A673 (cell line): ENCODE results near the gene TRIM40. TPM values are rescaled to one million over a fixed set of nuclear protein-coding genes. Genes with fewer than 3 reads are reported as not detected.

Experiments
- BruUV-seq: library from RNA; stranded (reverse); fragments of 400-500 nt; replicated peaks from 2 replicates; lab custom pipeline; 2021; lab: Mats Ljungman, UMichigan
- CTCF ChIA-PET: fragments of 300-600 bp; sonication (Branson Sonifier 250); formaldehyde crosslinking; loops from one replicate; lab custom pipeline; 2022; ENCODE audit warnings: antibody characterized with exemption; lab: Charles Lee
- POLR2A ChIA-PET: fragments of 300-600 bp; sonication (Branson Sonifier 250); formaldehyde crosslinking; loops from one replicate; lab custom pipeline; 2022; ENCODE audit warnings: antibody characterized with exemption; ENCODE audit not compliant: low non-redundant PET; lab: Charles Lee
- DNase-seq: peaks from one replicate; pipeline ENCODE4 v3.0.0-alpha.2; 2015; ENCODE audit warnings: low spot score
- H3K27ac ChIP-seq: fragments of 200-600 bp; sonication (generic); 2 replicates; pipeline ENCODE4 v1.5.1; 2016; ENCODE audit warnings: mixed run types, low read depth, mild to moderate bottlenecking, mixed read lengths, antibody characterized with exemption, low read length; ENCODE audit not compliant: poor library complexity, severe bottlenecking
- H3K27me3 ChIP-seq: fragments of 200-600 bp; sonication (generic); replicated peaks from 2 replicates; pipeline ENCODE4 v1.6.1; 2017; ENCODE audit warnings: mixed run types, low read depth, mild to moderate bottlenecking, mixed read lengths, antibody characterized with exemption, low read length; ENCODE audit not compliant: insufficient read depth, poor library complexity
- H3K36me3 ChIP-seq: fragments of 200-600 bp; sonication (generic); 2 replicates; pipeline ENCODE4 v1.6.1; 2016; ENCODE audit warnings: mixed run types, mild to moderate bottlenecking, mixed read lengths, antibody characterized with exemption, low read length; ENCODE audit not compliant: insufficient read depth, poor library complexity, severe bottlenecking
- H3K4me1 ChIP-seq: fragments of 200-600 bp; sonication (generic); 2 replicates; pipeline ENCODE4 v1.6.1; 2017; ENCODE audit warnings: mixed run types, mild to moderate bottlenecking, mixed read lengths, antibody characterized with exemption, low read length; ENCODE audit not compliant: insufficient read depth, poor library complexity, severe bottlenecking
- H3K4me3 ChIP-seq: fragments of 200-600 bp; sonication (generic); 2 replicates; pipeline ENCODE4 v1.5.1; 2016; ENCODE audit warnings: low read depth, mixed run types, mild to moderate bottlenecking, mixed read lengths, low read length; ENCODE audit not compliant: poor library complexity, severe bottlenecking
- H3K9me3 ChIP-seq: fragments of 200-600 bp; sonication (generic); 2 replicates; pipeline ENCODE4 v1.6.1; 2016; ENCODE audit warnings: mixed run types, low read depth, mild to moderate bottlenecking, mixed read lengths, antibody characterized with exemption, low read length; ENCODE audit not compliant: poor library complexity, severe bottlenecking
- EZH2 ChIP-seq: fragments of 200-600 bp; sonication (generic); IDR thresholded peaks from 2 replicates; pipeline ENCODE4 v1.6.1; 2017; ENCODE audit warnings: borderline replicate concordance, low read depth, mild to moderate bottlenecking, mixed read lengths, antibody characterized with exemption, low read length; ENCODE audit not compliant: poor library complexity, severe bottlenecking
- intact Hi-C: fragments of 100-400 bp; cut with micrococcal nuclease; formaldehyde crosslinking; loops from one replicate; pipeline ENCODE4 v1.10.0; 2022; ENCODE audit not compliant: unreplicated experiment
- total RNA-seq: library from RNA; stranded (reverse); gene quantifications from 2 replicates; pipeline ENCODE4 v1.2.3, GENCODE V29; 2021
- TF ChIP-seq, protein P1 (sequence below): fragments of 300-800, 200-600 bp; sonication (generic); conservative IDR thresholded peaks from 2 replicates; pipeline ENCODE4 v1.5.1; 2017; ENCODE audit warnings: low read depth, mild to moderate bottlenecking, antibody characterized with exemption, low read length, moderate library complexity, mixed read lengths

TRIM40 gene
- total RNA-seq, 1 experiment from 2014 or later: not detected

DNA sequence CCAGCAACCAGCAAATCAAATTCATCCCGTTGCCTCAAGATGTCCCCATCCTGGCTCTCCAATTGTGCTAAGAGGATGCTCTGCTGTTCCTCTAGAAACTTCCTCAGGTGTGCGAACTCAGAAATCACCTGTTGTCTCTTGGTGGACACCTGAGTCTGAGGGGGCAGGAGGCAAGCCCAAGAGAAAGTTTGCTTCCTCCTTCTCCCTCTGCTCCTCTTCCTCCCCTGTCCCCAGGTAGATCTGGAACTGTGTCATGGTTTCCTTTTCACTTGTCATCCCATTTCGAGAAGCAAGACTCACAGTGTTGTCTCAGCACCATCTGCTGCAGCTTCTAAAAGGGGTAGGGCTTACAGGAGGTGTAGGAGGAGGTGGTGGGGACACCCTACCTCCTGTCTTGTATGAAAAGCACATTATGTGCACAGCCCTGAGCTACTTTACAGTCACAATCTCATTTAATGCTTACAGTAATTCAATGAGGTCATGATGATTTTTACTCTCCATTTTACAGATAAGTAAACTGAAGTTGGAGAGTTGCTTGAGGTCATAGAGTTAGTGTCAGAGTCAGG, 22.6 kb downstream of the TRIM40 start:
- H3K36me3 ChIP-seq: no peaks in the 10 kb centered on the region
- peaks cover 16% of the 10 kb centered on the region for H3K4me1 ChIP-seq
- no peaks in the 10 kb centered on the region for H3K27me3 ChIP-seq
- H3K27ac ChIP-seq: no peak overlapping the region
- POLR2A ChIA-PET: no interaction called here
- TF ChIP-seq EZH2: no peak
- TF ChIP-seq, protein P1, sequence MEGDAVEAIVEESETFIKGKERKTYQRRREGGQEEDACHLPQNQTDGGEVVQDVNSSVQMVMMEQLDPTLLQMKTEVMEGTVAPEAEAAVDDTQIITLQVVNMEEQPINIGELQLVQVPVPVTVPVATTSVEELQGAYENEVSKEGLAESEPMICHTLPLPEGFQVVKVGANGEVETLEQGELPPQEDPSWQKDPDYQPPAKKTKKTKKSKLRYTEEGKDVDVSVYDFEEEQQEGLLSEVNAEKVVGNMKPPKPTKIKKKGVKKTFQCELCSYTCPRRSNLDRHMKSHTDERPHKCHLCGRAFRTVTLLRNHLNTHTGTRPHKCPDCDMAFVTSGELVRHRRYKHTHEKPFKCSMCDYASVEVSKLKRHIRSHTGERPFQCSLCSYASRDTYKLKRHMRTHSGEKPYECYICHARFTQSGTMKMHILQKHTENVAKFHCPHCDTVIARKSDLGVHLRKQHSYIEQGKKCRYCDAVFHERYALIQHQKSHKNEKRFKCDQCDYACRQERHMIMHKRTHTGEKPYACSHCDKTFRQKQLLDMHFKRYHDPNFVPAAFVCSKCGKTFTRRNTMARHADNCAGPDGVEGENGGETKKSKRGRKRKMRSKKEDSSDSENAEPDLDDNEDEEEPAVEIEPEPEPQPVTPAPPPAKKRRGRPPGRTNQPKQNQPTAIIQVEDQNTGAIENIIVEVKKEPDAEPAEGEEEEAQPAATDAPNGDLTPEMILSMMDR: no peak
- CTCF ChIA-PET: no interaction called here
- H3K9me3 ChIP-seq: no peaks in the 10 kb centered on the region
- no peak overlapping the region for H3K4me3 ChIP-seq
- no TSS peak for BruUV-seq
- no peak for DNase-seq
- intact Hi-C loops: no loop called here

DNA sequence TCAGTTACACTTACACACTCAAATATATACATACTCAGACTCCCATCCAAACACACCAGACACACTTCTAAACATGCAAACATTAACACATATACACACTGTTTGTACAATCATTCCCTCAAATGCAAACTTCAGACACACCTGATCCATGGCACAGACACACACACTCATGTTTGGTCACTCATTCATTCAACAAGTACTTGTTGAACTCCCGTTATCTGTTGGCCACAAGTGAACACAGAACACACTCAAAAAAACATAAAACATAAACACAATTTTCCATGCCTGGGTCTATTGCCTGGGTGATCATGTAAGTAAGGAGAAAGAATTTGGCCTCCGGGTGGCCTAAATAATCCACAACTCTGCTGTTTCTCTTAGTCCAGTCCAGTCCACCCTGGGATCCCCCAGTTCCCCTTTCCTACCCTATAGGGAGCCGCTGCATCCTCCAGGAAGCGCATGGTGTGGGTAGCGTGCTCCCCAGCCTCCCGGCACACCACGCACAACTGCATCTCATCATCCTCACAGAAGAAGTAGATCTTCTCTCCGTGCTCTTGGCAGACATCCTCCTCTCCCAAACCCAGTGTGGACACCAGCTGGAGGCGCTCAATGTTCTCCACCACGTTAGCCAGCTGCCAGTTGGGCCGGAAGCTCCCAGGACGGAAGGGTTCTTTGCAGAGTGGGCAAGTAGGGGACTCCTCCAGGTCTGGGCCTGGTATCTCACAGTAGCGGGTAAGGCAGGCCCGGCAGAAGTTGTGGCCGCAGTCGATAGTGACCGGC, 24.3 kb downstream of the TRIM40 start:
- CTCF ChIA-PET: no interaction called here
- Histone ChIP-seq H3K4me3 (no peak overlapping the region), H3K9me3 (no peaks in the 10 kb centered on the region), H3K27me3 (no peaks in the 10 kb centered on the region), H3K36me3 (no peaks in the 10 kb centered on the region), H3K4me1 (peaks cover 11% of the 10 kb centered on the region), H3K27ac (no peak overlapping the region)
- POLR2A ChIA-PET: no interaction called here
- BruUV-seq: no TSS peak
- TF ChIP-seq EZH2: no peak
- TF ChIP-seq, protein P1: no peak
- intact Hi-C loops: no loop called here
- no peak for DNase-seq

DNA sequence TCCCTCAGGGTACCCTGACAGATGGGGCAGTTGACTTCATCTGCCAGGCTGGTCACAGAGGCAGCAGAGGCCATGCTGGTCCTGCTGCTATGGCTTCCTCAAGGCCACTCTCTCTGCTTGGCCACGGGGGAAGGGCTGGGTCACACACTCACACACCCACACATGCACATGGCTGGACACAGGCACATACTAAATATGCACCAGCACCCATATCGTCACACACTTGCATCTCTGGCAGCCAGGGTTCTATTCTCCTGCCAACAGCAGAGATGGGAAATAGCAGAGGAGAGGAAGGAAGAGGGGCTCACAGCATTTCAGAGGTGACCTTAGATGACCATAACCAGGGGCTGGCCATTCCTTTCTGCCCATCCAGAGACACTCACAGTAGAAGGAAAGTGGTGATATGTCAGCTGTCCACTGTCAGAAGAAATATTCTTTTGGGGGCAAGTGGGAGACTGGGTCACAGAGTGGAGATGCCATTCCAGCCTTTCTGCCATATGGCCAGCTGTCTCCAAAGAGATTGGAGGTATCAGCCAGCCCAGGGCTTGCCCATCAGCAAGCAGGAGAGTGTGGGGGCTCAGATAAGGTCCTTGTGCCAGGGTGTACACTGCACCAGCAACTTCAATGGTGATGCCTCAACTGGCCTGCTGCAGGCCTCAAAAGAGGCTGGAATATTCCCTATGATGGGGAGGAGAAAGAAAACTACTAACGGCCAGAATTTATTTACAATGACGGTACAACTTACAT, 25.0 kb downstream of the TRIM40 start, which contains the start of gene TRIM10:
TRIM10 (minus strand) TSS at position 427 of the 747 bp plus-strand sequence; CDS start at position 74, 353 bp downstream.
- Histone ChIP-seq H3K4me1 (peaks cover 3% of the 10 kb centered on the region), H3K27me3 (no peaks in the 10 kb centered on the region), H3K4me3 (no peak within 1 kb of the TSS), H3K36me3 (no peaks in the 10 kb centered on the region), H3K27ac (no peak within 1 kb of the TSS), H3K9me3 (no peaks in the 10 kb centered on the region)
- no TSS peak for BruUV-seq
- ChIA-PET CTCF (no interaction called here), POLR2A (no interaction called here)
- DNase-seq: no peak
- intact Hi-C loops: no loop called here
- TF ChIP-seq, protein P1: no peak
- no peak for TF ChIP-seq EZH2
